DMS 273 treated with DMSO at 0.1 percent for 48 hours (cell line): ENCODE results near the gene GRWD1.

Experiments
- DNase-seq: peaks from one replicate; lab custom pipeline; 2025; lab: John Stamatoyannopoulos, UW

The GRWD1 gene

GRCh38 chr19:48424694-48425219 is 21.0 kb upstream of the GRWD1 start:
- DNase-seq = no peak

- no peak for DNase-seq
These were observed 17.1 kb upstream of the GRWD1 start for GRCh38 chr19:48428670-48429069.

- DNase-seq = no peak
These were observed 12.4 kb upstream of the GRWD1 start for GRCh38 chr19:48433337-48433736.

GRCh38 chr19:48436586-48436985 is 9.2 kb upstream of the GRWD1 start:
- no peak for DNase-seq

DNA sequence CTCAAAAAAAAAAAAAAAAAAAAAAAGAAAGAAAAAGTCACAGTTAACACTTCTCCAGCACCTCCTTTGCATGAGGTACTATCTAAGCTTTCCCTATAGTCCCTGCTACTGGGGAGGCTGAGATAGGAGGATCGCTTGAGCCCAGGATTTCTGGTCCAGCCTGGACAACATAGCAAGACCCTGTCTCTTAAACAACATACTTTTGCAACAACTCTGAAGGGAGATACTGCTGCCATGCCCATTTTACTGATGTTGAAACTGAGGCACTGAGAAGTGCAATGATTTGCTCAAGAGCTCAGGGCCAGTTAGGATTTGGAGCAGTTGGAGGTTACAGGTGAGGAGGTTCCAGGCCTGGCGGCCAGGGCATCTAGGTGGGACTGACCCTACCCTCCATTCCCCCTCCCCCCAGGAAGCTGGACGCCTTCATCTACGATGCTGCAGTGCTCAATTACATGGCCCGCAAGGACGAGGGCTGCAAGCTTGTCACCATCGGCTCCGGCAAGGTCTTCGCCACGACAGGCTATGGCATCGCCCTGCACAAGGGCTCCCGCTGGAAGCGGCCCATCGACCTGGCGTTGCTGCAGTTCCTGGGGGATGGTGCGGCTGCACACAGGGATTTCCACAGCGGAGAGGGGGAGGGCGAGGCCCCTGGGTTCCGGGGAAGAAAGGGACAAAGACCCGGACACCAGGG is 4.3 kb upstream of the GRWD1 start:
- DNase-seq = no peak

DNA sequence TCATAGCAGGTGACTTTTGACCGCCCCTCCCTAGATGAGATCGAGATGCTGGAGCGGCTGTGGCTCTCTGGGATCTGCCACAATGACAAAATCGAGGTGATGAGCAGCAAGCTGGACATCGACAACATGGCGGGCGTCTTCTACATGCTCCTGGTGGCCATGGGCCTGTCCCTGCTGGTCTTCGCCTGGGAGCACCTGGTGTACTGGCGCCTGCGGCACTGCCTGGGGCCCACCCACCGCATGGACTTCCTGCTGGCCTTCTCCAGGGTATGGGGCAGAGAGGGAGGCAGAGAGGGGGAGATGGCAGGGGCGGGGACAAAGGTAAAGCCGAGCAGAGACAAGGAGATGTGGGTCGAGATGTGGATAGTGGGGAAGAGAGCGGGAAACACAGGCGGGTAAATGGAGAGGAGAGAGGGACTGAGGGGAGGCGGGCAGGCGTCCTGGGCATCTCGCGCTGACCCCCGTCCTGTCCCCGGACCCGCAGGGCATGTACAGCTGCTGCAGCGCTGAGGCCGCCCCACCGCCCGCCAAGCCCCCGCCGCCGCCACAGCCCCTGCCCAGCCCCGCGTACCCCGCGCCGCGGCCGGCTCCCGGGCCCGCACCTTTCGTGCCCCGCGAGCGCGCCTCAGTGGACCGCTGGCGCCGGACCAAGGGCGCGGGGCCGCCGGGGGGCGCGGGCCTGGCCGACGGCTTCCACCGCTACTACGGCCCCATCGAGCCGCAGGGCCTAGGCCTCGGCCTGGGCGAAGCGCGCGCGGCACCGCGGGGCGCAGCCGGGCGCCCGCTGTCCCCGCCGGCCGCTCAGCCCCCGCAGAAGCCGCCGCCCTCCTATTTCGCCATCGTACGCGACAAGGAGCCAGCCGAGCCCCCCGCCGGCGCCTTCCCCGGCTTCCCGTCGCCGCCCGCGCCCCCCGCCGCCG is 3.4 kb upstream of the GRWD1 start:
- DNase-seq = no peak

DNA sequence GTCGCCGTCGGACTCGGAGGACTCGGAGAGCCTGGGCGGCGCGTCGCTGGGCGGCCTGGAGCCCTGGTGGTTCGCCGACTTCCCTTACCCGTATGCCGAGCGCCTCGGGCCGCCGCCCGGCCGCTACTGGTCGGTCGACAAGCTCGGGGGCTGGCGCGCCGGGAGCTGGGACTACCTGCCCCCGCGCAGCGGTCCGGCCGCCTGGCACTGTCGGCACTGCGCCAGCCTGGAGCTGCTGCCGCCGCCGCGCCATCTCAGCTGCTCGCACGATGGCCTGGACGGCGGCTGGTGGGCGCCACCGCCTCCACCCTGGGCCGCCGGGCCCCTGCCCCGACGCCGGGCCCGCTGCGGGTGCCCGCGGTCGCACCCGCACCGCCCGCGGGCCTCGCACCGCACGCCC is 2.5 kb upstream of the GRWD1 start:
- DNase-seq = no peak

- DNase-seq = no peak
These were observed 2.1 kb upstream of the GRWD1 start for GRCh38 chr19:48443731-48444128.

- no peak for DNase-seq
These were observed 1.5 kb upstream of the GRWD1 start for GRCh38 chr19:48444129-48444935.

GRCh38 chr19:48444936-48445200 is 915 bp upstream of the GRWD1 start:
- DNase-seq = no peak

DNA sequence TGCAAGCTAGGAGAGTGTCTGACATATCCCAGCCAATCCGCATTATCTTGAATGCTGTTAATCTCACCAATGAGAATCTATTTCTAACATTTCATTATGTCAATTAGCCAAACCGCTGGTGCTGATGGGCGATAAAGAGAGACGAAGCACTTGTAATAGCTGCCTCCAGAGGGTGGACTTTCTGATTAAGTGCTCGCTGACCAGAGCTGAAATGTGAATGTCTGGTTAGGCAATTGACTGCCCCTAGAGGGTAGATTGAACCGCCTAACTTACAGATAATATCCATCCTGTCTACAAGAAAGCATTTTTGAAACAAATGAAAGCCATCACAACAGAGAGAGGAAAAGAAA is 552 bp upstream of the GRWD1 start:
- peak; percentile 93 for DNase-seq

DNA sequence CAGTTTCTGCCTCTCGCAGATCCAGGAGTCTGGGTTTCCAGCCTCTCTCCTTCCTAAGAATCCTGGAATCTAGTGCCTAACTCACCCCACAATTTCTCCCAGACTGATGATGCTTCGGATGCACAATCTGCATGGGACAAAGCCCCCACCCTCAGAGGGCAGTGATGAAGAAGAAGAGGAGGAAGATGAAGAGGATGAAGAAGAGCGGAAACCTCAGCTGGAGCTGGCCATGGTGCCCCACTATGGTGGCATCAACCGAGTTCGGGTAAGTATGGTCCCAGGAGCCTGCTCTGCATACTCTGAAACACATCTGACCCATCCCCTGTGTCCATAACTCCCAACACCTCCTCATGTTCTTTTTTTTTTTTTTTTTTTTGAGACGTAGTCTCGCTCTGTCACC is 796 bp downstream of the GRWD1 start:
- no peak for DNase-seq

DNA sequence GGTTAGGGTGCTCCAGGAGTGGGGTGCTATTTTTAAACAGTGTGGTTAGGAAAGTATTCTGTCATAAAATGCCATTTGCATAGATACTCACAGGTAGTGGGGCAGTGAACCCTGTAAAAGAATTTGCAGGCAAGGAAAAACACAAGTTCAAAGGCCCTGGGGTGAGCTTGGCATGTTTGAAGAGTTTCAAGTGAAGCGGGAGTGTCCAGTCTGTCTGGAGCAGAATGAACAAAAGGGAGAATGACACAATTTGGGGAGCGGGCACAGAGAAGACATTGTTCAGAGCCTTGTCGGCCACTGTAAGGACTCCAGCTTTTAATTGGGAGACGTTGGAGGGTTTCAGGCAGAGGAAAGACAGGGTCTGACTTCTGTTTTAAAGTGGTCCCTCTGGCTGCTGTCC is 2.8 kb downstream of the GRWD1 start:
- no peak for DNase-seq

DNA sequence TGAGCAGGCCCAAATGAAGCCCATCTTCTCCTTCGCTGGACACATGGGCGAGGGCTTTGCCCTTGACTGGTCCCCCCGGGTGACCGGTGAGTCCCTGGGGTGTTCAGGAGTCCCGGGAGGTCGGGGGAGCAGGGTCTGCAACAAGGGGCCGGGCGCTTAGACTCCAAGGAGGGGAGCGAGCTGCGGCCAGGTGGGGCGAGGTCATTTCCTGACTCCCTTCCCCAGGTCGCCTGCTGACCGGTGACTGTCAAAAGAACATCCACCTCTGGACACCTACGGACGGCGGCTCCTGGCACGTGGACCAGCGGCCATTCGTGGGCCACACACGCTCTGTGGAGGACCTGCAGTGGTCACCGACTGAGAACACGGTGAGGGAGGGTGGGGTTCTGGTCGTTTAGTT is 4.7 kb downstream of the GRWD1 start:
- DNase-seq = no peak

GRCh38 chr19:48450863-48451262 is 5.1 kb downstream of the GRWD1 start:
- no peak for DNase-seq

GRCh38 chr19:48451624-48452023 is 5.8 kb downstream of the GRWD1 start:
- DNase-seq = no peak

DNA sequence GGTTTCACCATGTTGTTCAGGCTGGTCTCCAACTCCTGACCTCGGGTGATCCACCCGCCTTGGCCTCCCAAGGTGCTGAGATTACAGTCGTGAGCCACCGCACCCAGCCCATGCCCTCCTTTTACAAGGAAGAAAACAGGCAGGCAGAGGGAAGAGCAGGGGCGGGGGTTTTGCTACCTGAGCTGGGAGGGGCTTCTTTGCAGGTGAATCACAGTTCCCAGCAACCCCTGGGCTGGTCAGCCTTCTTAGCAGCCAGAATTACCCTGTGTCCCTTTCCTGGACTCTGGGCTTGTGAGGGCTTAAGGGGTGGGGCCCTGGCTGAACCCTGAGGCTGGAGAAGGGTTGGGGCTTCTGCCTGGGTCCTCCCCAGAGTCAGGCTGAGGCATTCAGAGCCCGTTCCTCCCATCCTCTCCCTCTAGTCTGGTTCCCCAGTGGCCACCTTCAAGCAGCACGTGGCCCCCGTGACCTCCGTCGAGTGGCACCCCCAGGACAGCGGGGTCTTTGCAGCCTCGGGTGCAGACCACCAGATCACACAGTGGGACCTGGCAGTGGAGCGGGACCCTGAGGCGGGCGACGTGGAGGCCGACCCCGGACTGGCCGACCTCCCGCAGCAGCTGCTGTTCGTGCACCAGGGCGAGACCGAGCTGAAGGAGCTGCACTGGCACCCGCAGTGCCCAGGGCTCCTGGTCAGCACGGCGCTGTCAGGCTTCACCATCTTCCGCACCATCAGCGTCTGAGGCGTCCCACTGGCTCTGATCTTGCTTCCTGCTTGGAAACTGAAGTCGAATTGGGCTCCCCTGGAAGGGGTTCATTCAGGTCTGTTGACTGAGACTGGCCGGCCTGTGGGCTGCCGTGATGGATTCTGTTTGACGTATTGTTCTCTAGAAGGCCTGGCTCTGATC is 6.8 kb downstream of the GRWD1 start:
- DNase-seq = no peak

DNA sequence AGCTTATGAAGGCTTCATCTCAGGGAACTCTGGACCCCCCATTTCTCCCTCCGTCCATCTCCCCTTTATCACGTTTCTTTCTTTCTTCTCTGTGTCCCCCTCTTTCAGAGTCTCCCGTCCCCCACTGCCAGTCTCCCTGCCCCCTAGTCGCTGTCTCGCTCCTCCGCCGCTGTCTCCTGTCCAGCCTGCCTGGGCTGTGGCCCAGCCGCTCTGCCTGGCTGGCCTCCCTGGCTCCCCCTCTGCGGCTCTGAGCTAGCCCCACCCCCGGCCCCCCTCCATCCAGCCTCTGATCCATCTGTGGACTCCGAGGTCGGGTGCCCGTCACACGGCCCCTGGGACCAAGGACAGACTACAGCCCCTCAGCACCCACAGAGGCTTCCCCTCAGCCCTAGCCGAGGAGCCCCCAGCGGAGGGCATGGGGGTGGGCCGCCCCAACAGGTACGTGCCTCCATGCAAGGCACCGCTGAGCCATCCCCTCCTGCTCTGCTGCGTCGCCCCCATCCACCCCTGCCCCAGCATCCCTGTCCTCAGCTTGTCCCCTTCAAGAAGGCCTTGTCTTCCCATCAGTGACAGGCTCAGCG is 8.5 kb downstream of the GRWD1 start:
- no peak for DNase-seq

GRCh38 chr19:48455171-48455907 is 9.6 kb downstream of the GRWD1 start, which contains the start of gene KCNJ14:
KCNJ14 (plus strand) TSS chr19:48455574; CDS start chr19:48461725, 6,151 bp downstream.
- DNase-seq = no peak

GRCh38 chr19:48455908-48456562 is 10.3 kb downstream of the GRWD1 start:
- DNase-seq = no peak
